Measurements from ENCODE around the gene RASD2.

DNA sequence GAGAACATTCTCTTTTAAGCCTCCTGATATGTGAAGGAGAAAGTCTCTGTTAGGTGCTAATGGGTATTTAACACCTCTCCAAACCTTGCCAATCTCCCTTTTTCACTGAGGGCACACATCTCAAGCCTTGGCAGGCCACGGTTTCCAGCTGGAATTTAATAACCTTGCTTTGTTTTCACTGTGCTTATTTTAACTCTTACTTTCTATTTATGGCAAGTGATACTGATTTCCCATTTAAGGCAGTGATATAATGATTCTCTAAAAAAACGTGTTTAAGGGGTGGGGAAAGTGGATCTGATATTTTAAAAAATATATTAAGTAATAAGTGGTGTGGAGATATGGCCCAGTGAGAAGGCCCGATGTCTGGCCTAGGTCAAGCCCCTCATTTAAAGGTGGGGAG lies 1.1 kb upstream of the RASD2 start:
- no peak for TF ChIP-seq CTCF (IDR thresholded peaks at IDR 0.05)
- no peak for TF ChIP-seq JAZF1 (CRISPR knock-in tag; IDR thresholded peaks at IDR 0.05)
- no peak for TF ChIP-seq ESRRA (CRISPR knock-in tag; IDR thresholded peaks at IDR 0.05; ENCODE audit: borderline replicate concordance)
- no peak for TF ChIP-seq AFF4 (CRISPR knock-in tag; IDR thresholded peaks at IDR 0.05; ENCODE audit: borderline replicate concordance)
- no peak for TF ChIP-seq FOXP1 (CRISPR knock-in tag; IDR thresholded peaks at IDR 0.05; ENCODE audit: borderline replicate concordance)
- no peak for TF ChIP-seq NR2C2 (CRISPR knock-in tag; IDR thresholded peaks at IDR 0.05)
- no peak for TF ChIP-seq FOXK1 (CRISPR knock-in tag; IDR thresholded peaks at IDR 0.05)
- TF ChIP-seq TCF7 (CRISPR knock-in tag; IDR thresholded peaks at IDR 0.05; ENCODE audit: low read depth), result no peak
- no peak for TF ChIP-seq USF1 (CRISPR knock-in tag; IDR thresholded peaks at IDR 0.05)
